Colonic mucosa (tissue), 4 donors: ENCODE data around the gene GFY. TPM values are rescaled to one million over a fixed set of nuclear protein-coding genes. Genes with fewer than 3 reads are reported as not detected.

ENCODE experiments used
- DNase-seq: peaks from one replicate; pipeline ENCODE4 v3.0.0-alpha.2; 2020
- H3K27ac ChIP-seq: fragments of 200-600 bp; one replicate; pipeline ENCODE4 v1.8.0; 2021
- H3K27me3 ChIP-seq: fragments of 200-600 bp; one replicate; pipeline ENCODE4 v1.8.0; 2021
- H3K36me3 ChIP-seq: fragments of 200-600 bp; one replicate; pipeline ENCODE4 v1.8.0; 2021
- H3K4me1 ChIP-seq: fragments of 200-600 bp; one replicate; pipeline ENCODE4 v1.8.0; 2021; ENCODE audit warnings: mild to moderate bottlenecking
- H3K4me3 ChIP-seq: fragments of 200-600 bp; one replicate; pipeline ENCODE4 v1.8.0; 2021
- H3K9ac ChIP-seq, 2 donors: one replicate each; pipeline ENCODE4 v1.7.0; 2013; ENCODE audit warnings: control low read depth in 2 of 2, low read depth in 2 of 2, low read length in 2 of 2
- H3K9me3 ChIP-seq: fragments of 200-600 bp; one replicate; pipeline ENCODE4 v1.8.0; 2021
- CTCF ChIP-seq: fragments of 200-600 bp; IDR thresholded peaks from one replicate; pipeline ENCODE4 v1.8.0; 2022; ENCODE audit warnings: antibody characterized with exemption, mild to moderate bottlenecking
- intact Hi-C: fragments of 100-400 bp; cut with DNase I; formaldehyde crosslinking; loops from one replicate; pipeline ENCODE4 v1.14.1; 2022
- total RNA-seq, 2 donors: library from RNA; stranded (reverse); fragmentation: NEBNext Ultra II Directional in 1 of 2; extraction: Animal tissue kit (Norgen Biotek cat#: 25700) in 1 of 2; gene quantifications; one replicate each; pipeline ENCODE4 v1.2.1, GENCODE V29; 2021
- donor health status: healthy.
- donor health status: DM: no; HTN: no; CAD: no.
- donor health status: DM: no; HTN: no; CAD: no.

Gene GFY
- total RNA-seq, 2 donors from 2014 or later, result not detected

- no peak for TF ChIP-seq CTCF
- no peak overlapping the region for H3K27ac ChIP-seq
Measured at GRCh38 chr19:49400029-49400428, 25.2 kb upstream of the GFY start.

GRCh38 chr19:49403404-49404187, 21.6 kb upstream of the GFY start:
- no peak overlapping the region for H3K4me3 ChIP-seq
- intact Hi-C loops, result no loop called here
- H3K27ac ChIP-seq, result no peak overlapping the region
- H3K9me3 ChIP-seq, result no peaks in the 10 kb centered on the region
- no peaks in the 10 kb centered on the region for H3K27me3 ChIP-seq
- H3K4me1 ChIP-seq, result no peaks in the 10 kb centered on the region
- H3K9ac ChIP-seq, result no peak overlapping the region
- H3K36me3 ChIP-seq, result no peaks in the 10 kb centered on the region
- DNase-seq, result no peak
- no peak for TF ChIP-seq CTCF

More at GRCh38 chr19:49400029-49400428, 25.2 kb upstream of the GFY start:
- H3K9ac ChIP-seq, result no peak overlapping the region
- no peak overlapping the region for H3K4me3 ChIP-seq
- no peaks in the 10 kb centered on the region for H3K4me1 ChIP-seq
- intact Hi-C loops, result no loop called here
- H3K9me3 ChIP-seq, result no peaks in the 10 kb centered on the region
- no peaks in the 10 kb centered on the region for H3K36me3 ChIP-seq
- DNase-seq, result no peak
- H3K27me3 ChIP-seq, result no peaks in the 10 kb centered on the region

- H3K27ac ChIP-seq, result no peak overlapping the region
- no peak overlapping the region for H3K4me3 ChIP-seq
- no peak for TF ChIP-seq CTCF
- no peaks in the 10 kb centered on the region for H3K27me3 ChIP-seq
- intact Hi-C loops, result no loop called here
- no peak overlapping the region for H3K9ac ChIP-seq
- H3K4me1 ChIP-seq, result no peaks in the 10 kb centered on the region
- no peaks in the 10 kb centered on the region for H3K36me3 ChIP-seq
- H3K9me3 ChIP-seq, result no peaks in the 10 kb centered on the region
- no peak for DNase-seq
Measured at GRCh38 chr19:49407079-49407478, 18.1 kb upstream of the GFY start.

- Histone ChIP-seq H3K9me3 (no peaks in the 10 kb centered on the region), H3K4me1 (no peaks in the 10 kb centered on the region), H3K27me3 (no peaks in the 10 kb centered on the region), H3K9ac (no peak overlapping the region), H3K4me3 (no peak overlapping the region), H3K36me3 (no peaks in the 10 kb centered on the region), H3K27ac (no peak overlapping the region)
- TF ChIP-seq CTCF, result no peak
- intact Hi-C loops, result no loop called here
- DNase-seq, result no peak
Measured at GRCh38 chr19:49407482-49408015, 17.6 kb upstream of the GFY start.

GRCh38 chr19:49408816-49409440, 16.3 kb upstream of the GFY start:
- DNase-seq, result no peak
- no peak for TF ChIP-seq CTCF
- no peaks in the 10 kb centered on the region for H3K36me3 ChIP-seq
- H3K9ac ChIP-seq, result no peak overlapping the region
- H3K4me1 ChIP-seq, result no peaks in the 10 kb centered on the region
- H3K9me3 ChIP-seq, result no peaks in the 10 kb centered on the region
- no peaks in the 10 kb centered on the region for H3K27me3 ChIP-seq
- intact Hi-C loops, result no loop called here
- H3K27ac ChIP-seq, result no peak overlapping the region
- H3K4me3 ChIP-seq, result no peak overlapping the region
